Kidney (tissue), 14 donors: Measurements from ENCODE around the gene PRAME. TPM values are rescaled to one million over a fixed set of nuclear protein-coding genes. Genes with fewer than 3 reads are reported as not detected.
A peak's percentile ranks its signal among the peaks of the same experiment; 100 is the strongest.

Experiments
- DNase-seq, 5 donors: peaks; one replicate each; pipeline ENCODE4 v3.0.0-alpha.2; 2013 to 2020
- FAIRE-seq: peaks from 2 replicates; lab custom pipeline; 2012; peaks lifted over from hg19 to GRCh38; lab: Jason Lieb, UNC
- H3K27ac ChIP-seq, 2 donors: one replicate each; pipeline ENCODE4 v1.7.0; 2013; ENCODE audit warnings: low read depth in 2 of 2, low read length in 2 of 2, inconsistent platforms in 1 of 2
- H3K27me3 ChIP-seq: one replicate; pipeline ENCODE4 v1.7.1; 2013; ENCODE audit warnings: low read length, inconsistent platforms; ENCODE audit not compliant: control insufficient read depth, insufficient read depth
- H3K36me3 ChIP-seq, 3 donors: one replicate each; pipeline versions ENCODE4 v1.7.0 to v1.7.1; 2013; ENCODE audit warnings: low read length in 3 of 3, control low read depth in 1 of 3, inconsistent platforms in 1 of 3; ENCODE audit not compliant: insufficient read depth in 3 of 3, control insufficient read depth in 2 of 3
- H3K4me1 ChIP-seq, 3 donors: one replicate each; pipeline versions ENCODE4 v1.7.0 to v1.7.1; 2013; ENCODE audit warnings: low read length in 3 of 3, inconsistent platforms in 1 of 3, low read depth in 1 of 3; ENCODE audit not compliant: control insufficient read depth in 2 of 3, insufficient read depth in 2 of 3
- H3K4me3 ChIP-seq, 3 donors: one replicate each; pipeline versions ENCODE4 v1.7.0 to v1.8.1; 2013; ENCODE audit warnings: low read length in 3 of 3, control low read depth in 1 of 3, inconsistent platforms in 1 of 3
- H3K9ac ChIP-seq, 3 donors: one replicate each; pipeline versions ENCODE4 v1.7.0 to v1.7.1; 2013; ENCODE audit warnings: low read length in 3 of 3, control low read depth in 1 of 3, inconsistent platforms in 1 of 3
- H3K9me3 ChIP-seq, 3 donors: one replicate each; pipeline versions ENCODE4 v1.7.0 to v1.7.1; 2013; ENCODE audit warnings: low read length in 3 of 3, control low read depth in 1 of 3, inconsistent platforms in 1 of 3; ENCODE audit not compliant: control insufficient read depth in 2 of 3, insufficient read depth in 1 of 3
- intact Hi-C: fragments of 100-400 bp; cut with DNase I; formaldehyde crosslinking; loops from one replicate; pipeline ENCODE4 v1.11.1; 2022
- polyA plus RNA-seq: library from polyadenylated mRNA; stranded (reverse); fragments of 350-450 nt; fragmentation: Illumina TruSeq; extraction: RNeasy Lipid Tissue Mini Kit (QIAGEN cat#74804); gene quantifications from one replicate; pipeline ENCODE4 v1.2.3, GENCODE V29; 2014; ENCODE audit warnings: low read depth, low replicate concordance; ENCODE audit not compliant: insufficient read depth
- total RNA-seq: library from RNA; stranded (reverse); fragmentation: NEBNext Ultra II Directional; extraction: Animal tissue kit (Norgen Biotek cat#: 25700); gene quantifications from one replicate; pipeline ENCODE4 v1.2.1, GENCODE V29; 2021
- TF ChIP-seq, protein P1 (sequence below): IDR thresholded peaks from 3 replicates; pipeline ENCODE4 v1.5.1; 2012; ENCODE audit warnings: mild to moderate bottlenecking, moderate library complexity, borderline replicate concordance; ENCODE audit not compliant: insufficient read depth; ENCODE audit errors: extremely low read depth
- donor health status: control.
- donor health status: control.
- donor health status: control.
- donor health status: control.
- donor health status: control.
- donor health status: DM: yes; HTN: yes; CAD: no.
- donor health status: Normal renal cell carcinoma (clear cell type).

PRAME gene
- total and polyA plus RNA-seq, 2 donors from 2014 or later: 1.7 to 4.0 TPM

DNA sequence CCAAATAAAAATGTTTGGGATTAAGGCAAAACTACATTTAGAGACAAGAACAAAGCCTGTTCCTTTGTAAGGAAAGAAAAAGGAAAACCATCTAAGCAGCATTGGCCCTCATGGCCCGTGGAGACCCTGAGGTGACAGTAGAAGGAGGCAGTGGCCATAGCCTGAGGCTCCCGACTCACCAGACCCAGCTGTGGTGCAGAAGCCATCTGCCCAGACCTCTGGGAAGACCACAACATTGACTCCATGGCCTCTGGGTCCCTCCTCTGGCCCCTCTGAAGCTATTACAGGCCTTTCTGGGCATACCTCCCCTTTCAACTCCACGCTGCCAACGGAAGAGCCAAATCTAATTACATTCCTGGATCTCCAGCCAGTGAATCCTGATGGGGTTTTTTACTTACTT lies 6.4 kb downstream of the PRAME start:
- no peak for FAIRE-seq

DNA sequence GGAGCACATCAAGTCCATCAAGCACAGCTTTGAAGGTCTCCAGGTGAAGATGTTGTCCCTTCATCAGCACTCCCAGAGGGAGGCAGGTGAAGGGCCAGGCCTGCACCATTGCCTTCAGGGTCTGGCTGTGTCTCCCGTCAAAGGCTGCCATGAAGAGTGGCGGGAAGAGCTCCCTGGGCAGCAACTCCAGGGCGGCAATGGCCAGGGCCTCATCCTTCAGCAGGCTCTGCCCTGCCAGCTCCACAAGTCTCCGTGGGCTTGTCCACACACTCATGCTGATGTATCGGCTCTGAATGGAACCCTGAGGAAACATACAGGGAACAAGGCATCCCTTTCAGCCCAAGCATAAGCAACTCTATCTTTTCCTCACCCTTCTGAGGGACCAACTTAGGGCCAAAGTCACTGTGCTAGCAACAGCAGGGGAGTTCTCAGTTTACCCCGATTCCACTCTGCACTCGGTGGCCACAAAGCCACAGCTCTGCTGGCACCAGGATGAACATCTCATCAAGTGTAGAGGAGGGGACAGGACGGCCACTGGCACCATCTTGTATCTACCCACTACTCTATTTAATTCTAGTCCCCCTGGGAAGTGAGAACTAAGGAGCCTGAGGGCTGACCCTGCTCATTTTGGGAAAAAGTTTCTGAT lies 8.2 kb downstream of the PRAME start:
- FAIRE-seq (no peak), DNase-seq (no peak)
- TF ChIP-seq, protein P1, sequence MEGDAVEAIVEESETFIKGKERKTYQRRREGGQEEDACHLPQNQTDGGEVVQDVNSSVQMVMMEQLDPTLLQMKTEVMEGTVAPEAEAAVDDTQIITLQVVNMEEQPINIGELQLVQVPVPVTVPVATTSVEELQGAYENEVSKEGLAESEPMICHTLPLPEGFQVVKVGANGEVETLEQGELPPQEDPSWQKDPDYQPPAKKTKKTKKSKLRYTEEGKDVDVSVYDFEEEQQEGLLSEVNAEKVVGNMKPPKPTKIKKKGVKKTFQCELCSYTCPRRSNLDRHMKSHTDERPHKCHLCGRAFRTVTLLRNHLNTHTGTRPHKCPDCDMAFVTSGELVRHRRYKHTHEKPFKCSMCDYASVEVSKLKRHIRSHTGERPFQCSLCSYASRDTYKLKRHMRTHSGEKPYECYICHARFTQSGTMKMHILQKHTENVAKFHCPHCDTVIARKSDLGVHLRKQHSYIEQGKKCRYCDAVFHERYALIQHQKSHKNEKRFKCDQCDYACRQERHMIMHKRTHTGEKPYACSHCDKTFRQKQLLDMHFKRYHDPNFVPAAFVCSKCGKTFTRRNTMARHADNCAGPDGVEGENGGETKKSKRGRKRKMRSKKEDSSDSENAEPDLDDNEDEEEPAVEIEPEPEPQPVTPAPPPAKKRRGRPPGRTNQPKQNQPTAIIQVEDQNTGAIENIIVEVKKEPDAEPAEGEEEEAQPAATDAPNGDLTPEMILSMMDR: no peak
- Histone ChIP-seq H3K4me3 (no peak overlapping the region), H3K4me1 (no peaks in the 10 kb centered on the region), H3K9me3 (no peaks in the 10 kb centered on the region), H3K27me3 (no peaks in the 10 kb centered on the region), H3K36me3 (no peaks in the 10 kb centered on the region), H3K27ac (no peak overlapping the region), H3K9ac (no peak overlapping the region)
- intact Hi-C loops: no loop called here

More for the DNA sequence above, 6.4 kb downstream of the PRAME start:
- Histone ChIP-seq H3K9ac (no peak overlapping the region), H3K27ac (no peak overlapping the region), H3K27me3 (no peaks in the 10 kb centered on the region), H3K4me3 (no peak overlapping the region), H3K36me3 (no peaks in the 10 kb centered on the region), H3K9me3 (no peaks in the 10 kb centered on the region), H3K4me1 (no peaks in the 10 kb centered on the region)
- intact Hi-C loops: no loop called here
- TF ChIP-seq, protein P1: no peak
- peak in 1 of 5 donors; percentile 17 for DNase-seq

DNA sequence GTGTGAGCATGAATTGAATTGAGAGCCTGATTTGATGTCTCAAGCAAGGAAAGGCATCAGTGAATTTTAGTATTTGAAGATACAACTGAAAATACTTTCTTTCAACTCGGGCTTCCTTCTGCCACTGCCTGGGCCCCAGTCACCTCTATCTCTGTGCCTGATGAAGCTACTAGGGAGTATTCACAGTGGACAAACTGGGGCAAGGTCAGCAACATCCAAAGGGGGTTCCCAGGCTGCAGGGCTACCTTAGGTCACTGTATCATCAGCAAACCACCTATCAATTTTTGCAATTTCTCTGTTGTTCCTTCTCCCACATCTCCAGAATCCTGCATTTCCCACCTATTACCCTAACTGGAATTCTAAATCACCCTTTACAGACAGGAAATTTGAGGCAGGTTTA lies 10.2 kb downstream of the PRAME start:
- no peaks in the 10 kb centered on the region for H3K9me3 ChIP-seq
- H3K4me1 ChIP-seq: no peaks in the 10 kb centered on the region
- TF ChIP-seq, protein P1: no peak
- H3K36me3 ChIP-seq: no peaks in the 10 kb centered on the region
- H3K27me3 ChIP-seq: no peaks in the 10 kb centered on the region
- H3K27ac ChIP-seq: no peak overlapping the region
- FAIRE-seq: no peak
- no peak for DNase-seq
- no peak overlapping the region for H3K4me3 ChIP-seq
- intact Hi-C loops: no loop called here
- no peak overlapping the region for H3K9ac ChIP-seq

DNA sequence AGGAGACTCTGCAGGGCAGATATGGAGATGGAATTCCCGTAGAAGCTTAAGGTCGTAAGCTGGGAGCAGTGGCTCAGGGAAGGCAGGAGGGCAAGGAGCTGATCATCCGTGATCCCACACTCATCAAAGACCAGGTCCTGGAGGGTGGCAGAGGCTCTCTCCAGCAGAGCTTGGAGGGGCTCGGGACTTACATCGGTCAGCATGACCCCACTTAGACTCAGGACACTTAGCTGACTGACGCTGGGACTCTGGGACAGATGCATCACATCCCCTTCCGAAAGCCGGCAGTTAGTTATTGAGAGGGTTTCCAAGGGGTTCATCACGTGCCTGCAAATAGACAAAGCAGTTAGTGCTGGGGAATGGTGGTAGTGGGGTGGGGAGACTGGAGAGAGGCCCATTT lies 10.7 kb downstream of the PRAME start:
- Histone ChIP-seq H3K4me3 (no peak overlapping the region), H3K4me1 (no peaks in the 10 kb centered on the region), H3K27me3 (no peaks in the 10 kb centered on the region), H3K9me3 (no peaks in the 10 kb centered on the region), H3K27ac (no peak overlapping the region), H3K36me3 (no peaks in the 10 kb centered on the region), H3K9ac (no peak overlapping the region)
- DNase-seq (no peak), FAIRE-seq (no peak)
- TF ChIP-seq, protein P1: no peak
- intact Hi-C loops: no loop called here
